ENCODE results near the gene WDR53.
"Not testable (repeated sequence)": the region's sequence is repeated elsewhere in the genome, so short reads cannot be mapped to it uniquely, and the experiment has no call there.

The WDR53 gene

GRCh38 chr3:196557236-196557635, 11.1 kb downstream of the WDR53 start:
- H3K36me3 ChIP-seq (ENCODE audit: control insufficient read depth, insufficient read depth, low read length, severe bottlenecking) = peaks cover 15% of the 10 kb centered on the region
- H3K4me3 ChIP-seq (ENCODE audit: low read length) = no peak overlapping the region
- H3K9ac ChIP-seq (ENCODE audit: low read length) = no peak overlapping the region
- no peak for DNase-seq (ENCODE audit: low read depth)
- no peaks in the 10 kb centered on the region for H3K4me1 ChIP-seq (ENCODE audit: control insufficient read depth, insufficient read depth, low read length)
- H3K9me3 ChIP-seq (ENCODE audit: control insufficient read depth, low read length) = no peaks in the 10 kb centered on the region
- no peaks in the 10 kb centered on the region for H3K27me3 ChIP-seq (replicated peaks; ENCODE audit: control insufficient read depth, insufficient read depth, low read length)

- Histone ChIP-seq H3K27me3 (replicated peaks; ENCODE audit: control insufficient read depth, insufficient read depth, low read length) (no peaks in the 10 kb centered on the region), H3K36me3 (ENCODE audit: control insufficient read depth, insufficient read depth, low read length, severe bottlenecking) (peaks cover 6% of the 10 kb centered on the region), H3K4me3 (ENCODE audit: low read length) (no peak overlapping the region), H3K9ac (ENCODE audit: low read length) (no peak overlapping the region), H3K9me3 (ENCODE audit: control insufficient read depth, low read length) (no peaks in the 10 kb centered on the region), H3K4me1 (ENCODE audit: control insufficient read depth, insufficient read depth, low read length) (no peaks in the 10 kb centered on the region)
- DNase-seq (ENCODE audit: low read depth) = no peak
Measured at GRCh38 chr3:196555295-196555694, 13.1 kb downstream of the WDR53 start.

- Histone ChIP-seq H3K4me1 (ENCODE audit: control insufficient read depth, insufficient read depth, low read length) (no peaks in the 10 kb centered on the region), H3K9ac (ENCODE audit: low read length) (no peak overlapping the region), H3K27me3 (replicated peaks; ENCODE audit: control insufficient read depth, insufficient read depth, low read length) (no peaks in the 10 kb centered on the region), H3K4me3 (ENCODE audit: low read length) (no peak overlapping the region), H3K36me3 (ENCODE audit: control insufficient read depth, insufficient read depth, low read length, severe bottlenecking) (peaks cover 5% of the 10 kb centered on the region), H3K9me3 (ENCODE audit: control insufficient read depth, low read length) (peaks cover 2% of the 10 kb centered on the region)
- DNase-seq (ENCODE audit: low read depth) = no peak
Measured at GRCh38 chr3:196554205-196554604, 14.1 kb downstream of the WDR53 start.

DNA sequence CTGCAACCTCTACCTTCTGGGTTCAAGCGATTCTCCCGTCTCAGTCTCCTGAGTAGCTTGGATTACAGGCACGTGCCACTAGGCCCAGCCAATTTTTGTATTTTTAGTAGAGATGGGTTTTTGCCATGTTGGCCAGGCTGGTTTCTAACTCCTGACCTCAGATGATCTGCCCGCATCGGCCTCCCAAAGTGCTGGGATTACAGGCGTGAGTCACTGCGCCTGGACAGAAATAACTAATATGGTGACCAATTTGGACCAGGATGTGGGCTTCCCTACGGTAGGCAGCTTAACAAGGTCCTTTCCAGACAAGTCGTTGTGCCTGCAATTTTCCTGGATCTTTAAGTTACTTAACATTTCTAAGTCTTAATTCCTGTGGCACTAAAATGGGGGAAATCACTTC, 14.8 kb downstream of the WDR53 start:
- no peak for DNase-seq (ENCODE audit: low read depth)
- peaks cover 5% of the 10 kb centered on the region for H3K36me3 ChIP-seq (ENCODE audit: control insufficient read depth, insufficient read depth, low read length, severe bottlenecking)

GRCh38 chr3:196552253-196552652, 16.1 kb downstream of the WDR53 start:
- Histone ChIP-seq H3K9ac (ENCODE audit: low read length) (no peak overlapping the region), H3K27me3 (replicated peaks; ENCODE audit: control insufficient read depth, insufficient read depth, low read length) (no peaks in the 10 kb centered on the region)

More for the DNA sequence above, 14.8 kb downstream of the WDR53 start:
- Histone ChIP-seq H3K4me1 (ENCODE audit: control insufficient read depth, insufficient read depth, low read length) (no peaks in the 10 kb centered on the region), H3K9ac (ENCODE audit: low read length) (no peak overlapping the region), H3K27me3 (replicated peaks; ENCODE audit: control insufficient read depth, insufficient read depth, low read length) (no peaks in the 10 kb centered on the region), H3K9me3 (ENCODE audit: control insufficient read depth, low read length) (peaks cover 2% of the 10 kb centered on the region), H3K4me3 (ENCODE audit: low read length) (no peak overlapping the region)

GRCh38 chr3:196550172-196550571, 18.2 kb downstream of the WDR53 start:
- not testable (repeated sequence) for H3K9me3 ChIP-seq (ENCODE audit: control insufficient read depth, low read length); H3K9ac ChIP-seq (ENCODE audit: low read length); H3K27me3 ChIP-seq (replicated peaks; ENCODE audit: control insufficient read depth, insufficient read depth, low read length); H3K36me3 ChIP-seq (ENCODE audit: control insufficient read depth, insufficient read depth, low read length, severe bottlenecking); H3K4me1 ChIP-seq (ENCODE audit: control insufficient read depth, insufficient read depth, low read length); DNase-seq (ENCODE audit: low read depth); H3K4me3 ChIP-seq (ENCODE audit: low read length)

More at GRCh38 chr3:196552253-196552652, 16.1 kb downstream of the WDR53 start:
- peaks cover 2% of the 10 kb centered on the region for H3K9me3 ChIP-seq (ENCODE audit: control insufficient read depth, low read length)
- H3K36me3 ChIP-seq (ENCODE audit: control insufficient read depth, insufficient read depth, low read length, severe bottlenecking) = peaks cover 5% of the 10 kb centered on the region
- no peak overlapping the region for H3K4me3 ChIP-seq (ENCODE audit: low read length)
- DNase-seq (ENCODE audit: low read depth) = no peak
- no peaks in the 10 kb centered on the region for H3K4me1 ChIP-seq (ENCODE audit: control insufficient read depth, insufficient read depth, low read length)

DNA sequence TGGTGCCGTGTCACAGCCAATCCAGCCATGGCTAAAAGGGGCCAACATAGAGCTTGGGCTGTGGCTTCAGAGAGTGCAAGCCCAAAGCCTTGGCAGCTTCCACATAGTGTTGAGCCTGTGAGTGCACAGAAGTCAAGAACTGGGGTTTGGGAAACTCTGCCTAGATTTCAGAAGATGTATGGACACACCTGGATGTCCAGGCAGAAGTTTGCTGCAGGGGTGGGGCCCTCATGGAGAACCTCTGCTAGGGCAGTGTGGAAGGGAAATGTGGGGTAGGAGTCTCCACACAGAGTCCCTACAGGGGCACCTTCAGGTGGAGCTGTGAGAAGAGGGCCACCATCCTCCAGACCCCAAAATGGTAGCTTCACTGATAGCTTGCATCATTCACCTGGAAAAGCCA, 19.0 kb downstream of the WDR53 start:
- H3K36me3 ChIP-seq (ENCODE audit: control insufficient read depth, insufficient read depth, low read length, severe bottlenecking); H3K4me1 ChIP-seq (ENCODE audit: control insufficient read depth, insufficient read depth, low read length); H3K4me3 ChIP-seq (ENCODE audit: low read length); H3K9ac ChIP-seq (ENCODE audit: low read length); H3K9me3 ChIP-seq (ENCODE audit: control insufficient read depth, low read length); DNase-seq (ENCODE audit: low read depth); H3K27me3 ChIP-seq (replicated peaks; ENCODE audit: control insufficient read depth, insufficient read depth, low read length): not testable (repeated sequence)

DNA sequence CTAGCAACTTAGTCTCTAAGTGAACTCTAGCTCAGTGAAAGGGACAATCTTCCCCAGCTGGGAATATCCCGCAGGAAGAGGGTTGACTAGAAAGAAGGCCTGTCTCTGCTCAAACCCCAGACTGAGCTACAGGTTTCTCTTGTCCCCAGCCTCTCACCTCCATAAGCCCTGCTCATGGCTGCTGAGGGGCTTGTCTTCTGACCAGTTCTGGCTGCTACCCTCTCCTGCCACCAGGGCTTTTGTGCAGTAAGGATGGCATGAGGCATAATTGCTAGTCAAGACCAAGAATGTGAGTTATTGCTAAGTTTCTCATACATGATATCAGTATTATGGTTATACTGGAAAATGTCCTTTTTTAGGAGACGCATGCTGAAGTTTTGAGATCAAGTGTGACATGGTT, 21.3 kb downstream of the WDR53 start:
- Histone ChIP-seq H3K9me3 (ENCODE audit: control insufficient read depth, low read length) (peaks cover 2% of the 10 kb centered on the region), H3K36me3 (ENCODE audit: control insufficient read depth, insufficient read depth, low read length, severe bottlenecking) (no peaks in the 10 kb centered on the region), H3K4me3 (ENCODE audit: low read length) (no peak overlapping the region), H3K9ac (ENCODE audit: low read length) (no peak overlapping the region), H3K27me3 (replicated peaks; ENCODE audit: control insufficient read depth, insufficient read depth, low read length) (no peaks in the 10 kb centered on the region), H3K4me1 (ENCODE audit: control insufficient read depth, insufficient read depth, low read length) (no peaks in the 10 kb centered on the region)
- DNase-seq (ENCODE audit: low read depth) = no peak

DNA sequence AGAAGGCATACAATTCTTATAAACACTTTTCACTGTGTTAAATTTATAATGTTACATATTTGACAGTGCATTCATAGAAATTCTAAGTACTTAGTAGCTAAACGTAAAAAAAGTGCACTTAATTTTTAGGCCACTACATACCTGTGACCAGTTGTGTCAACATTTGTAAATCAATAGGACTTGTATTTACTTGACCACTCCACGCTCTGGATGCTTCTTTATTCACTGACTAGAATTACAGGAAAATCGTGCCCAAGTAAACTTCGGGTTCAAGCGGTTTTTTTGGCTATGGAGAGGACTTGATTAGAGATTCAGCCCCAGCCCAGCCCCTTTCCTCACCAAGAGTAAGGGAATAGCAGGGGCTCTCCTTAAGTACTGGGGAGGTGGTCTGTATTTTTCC, 21.8 kb downstream of the WDR53 start:
- Histone ChIP-seq H3K9me3 (ENCODE audit: control insufficient read depth, low read length) (peaks cover 2% of the 10 kb centered on the region), H3K9ac (ENCODE audit: low read length) (no peak overlapping the region), H3K4me1 (ENCODE audit: control insufficient read depth, insufficient read depth, low read length) (peaks cover 3% of the 10 kb centered on the region), H3K27me3 (replicated peaks; ENCODE audit: control insufficient read depth, insufficient read depth, low read length) (no peaks in the 10 kb centered on the region), H3K36me3 (ENCODE audit: control insufficient read depth, insufficient read depth, low read length, severe bottlenecking) (no peaks in the 10 kb centered on the region), H3K4me3 (ENCODE audit: low read length) (no peak overlapping the region)
- no peak for DNase-seq (ENCODE audit: low read depth)

DNA sequence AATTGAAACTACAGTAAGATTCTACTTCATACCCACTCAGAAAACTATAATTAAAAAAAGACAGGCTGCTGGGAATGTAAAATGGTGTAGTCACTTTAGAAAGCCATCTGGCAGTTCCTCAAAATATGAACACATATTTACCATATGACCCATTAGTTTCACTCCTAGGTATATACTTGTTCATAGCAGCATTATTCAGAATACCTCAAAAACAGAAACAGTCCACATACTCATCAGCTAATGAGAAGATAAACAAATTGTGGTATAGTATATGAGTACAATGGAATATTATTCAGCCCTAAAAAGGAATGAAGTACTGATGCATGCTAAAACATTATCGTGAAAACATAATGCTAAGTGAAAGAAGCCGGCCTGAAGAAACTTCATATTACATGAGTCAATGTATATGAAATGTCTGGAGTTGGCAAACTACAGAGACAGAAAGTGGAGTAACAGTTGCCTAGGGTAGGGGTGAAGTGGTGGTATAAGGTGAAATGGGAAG, 23.8 kb downstream of the WDR53 start:
- DNase-seq (ENCODE audit: low read depth) = no peak
- peaks cover 5% of the 10 kb centered on the region for H3K4me1 ChIP-seq (ENCODE audit: control insufficient read depth, insufficient read depth, low read length)
- no peaks in the 10 kb centered on the region for H3K36me3 ChIP-seq (ENCODE audit: control insufficient read depth, insufficient read depth, low read length, severe bottlenecking)
- H3K4me3 ChIP-seq (ENCODE audit: low read length) = no peak overlapping the region
- no peak overlapping the region for H3K9ac ChIP-seq (ENCODE audit: low read length)
- H3K9me3 ChIP-seq (ENCODE audit: control insufficient read depth, low read length) = no peaks in the 10 kb centered on the region
- no peaks in the 10 kb centered on the region for H3K27me3 ChIP-seq (replicated peaks; ENCODE audit: control insufficient read depth, insufficient read depth, low read length)

DNA sequence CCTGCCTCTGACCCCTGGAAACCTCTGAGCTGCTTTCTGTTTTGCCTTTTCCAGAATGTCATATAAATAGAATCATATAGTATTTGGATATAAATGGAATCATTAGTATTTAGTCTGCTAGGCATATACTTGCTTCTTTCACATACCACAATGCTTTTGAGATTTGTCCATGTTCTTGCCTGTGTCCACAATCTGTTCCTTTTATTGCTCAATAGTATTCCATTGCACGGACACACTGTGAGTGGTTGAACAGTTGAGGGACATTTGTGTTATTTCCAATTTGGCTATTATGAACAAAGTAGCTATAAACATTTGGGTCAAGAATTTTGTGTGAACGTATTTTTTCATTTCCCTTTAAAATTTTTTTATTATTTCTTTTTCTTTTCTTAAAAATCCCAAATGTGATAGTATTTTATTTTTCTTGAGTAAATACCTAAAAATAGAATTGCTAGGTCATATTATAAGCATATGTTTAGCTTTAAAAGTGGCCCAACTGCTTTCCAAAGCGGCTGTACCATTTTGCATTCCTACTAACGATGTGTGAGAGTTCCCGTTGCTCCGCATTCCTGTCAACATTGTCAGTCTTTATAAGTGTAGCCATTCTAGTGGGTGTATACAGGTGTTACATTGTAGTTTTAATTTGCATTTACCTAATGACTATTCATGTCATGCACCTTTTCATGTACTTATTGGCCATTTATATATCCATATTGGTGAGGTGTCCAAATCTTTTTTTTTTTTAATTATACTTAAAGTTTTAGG, 26.5 kb downstream of the WDR53 start:
- Histone ChIP-seq H3K9ac (ENCODE audit: low read length) (no peak overlapping the region), H3K36me3 (ENCODE audit: control insufficient read depth, insufficient read depth, low read length, severe bottlenecking) (no peaks in the 10 kb centered on the region), H3K4me3 (ENCODE audit: low read length) (no peak overlapping the region), H3K4me1 (ENCODE audit: control insufficient read depth, insufficient read depth, low read length) (peaks cover 5% of the 10 kb centered on the region), H3K27me3 (replicated peaks; ENCODE audit: control insufficient read depth, insufficient read depth, low read length) (no peaks in the 10 kb centered on the region), H3K9me3 (ENCODE audit: control insufficient read depth, low read length) (no peaks in the 10 kb centered on the region)
- DNase-seq (ENCODE audit: low read depth) = no peak
